Measurements from ENCODE around the gene AGMO. TPM values are rescaled to one million over a fixed set of nuclear protein-coding genes. Genes with fewer than 3 reads are reported as not detected.

Gene AGMO
- total and polyA plus RNA-seq, 12 donors = 0.12 to 0.70 (median 0.40) TPM

DNA sequence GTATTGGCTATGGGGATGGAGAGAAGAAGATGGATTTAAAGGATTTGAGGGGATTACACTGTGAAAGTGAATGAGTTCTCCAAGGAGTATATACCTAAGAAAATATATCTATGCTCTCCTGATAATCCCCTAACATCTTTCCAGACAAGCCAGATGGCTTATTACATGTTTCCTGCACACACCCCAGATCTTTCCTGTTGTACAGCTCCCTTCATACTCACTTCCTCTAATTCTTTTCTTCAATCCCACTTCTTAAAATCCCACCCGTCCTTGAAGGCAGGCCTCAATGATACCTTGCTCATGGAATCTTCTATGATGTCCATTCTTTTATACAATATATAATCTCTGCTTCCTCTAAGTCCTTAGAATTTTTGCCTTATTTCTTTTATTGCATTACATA lies 342.1 kb downstream of the AGMO start:
- Histone ChIP-seq H3K4me1 (no peaks in the 10 kb centered on the region), H3K9me3 (peaks cover 0 to 7% (median 0%) of the 10 kb centered on the region in 11 donors), H3K27me3 (no peaks in the 10 kb centered on the region), H3K27ac (no peak overlapping the region), H3K36me3 (no peaks in the 10 kb centered on the region), H3K4me3 (no peak overlapping the region)
- 45 to 67% methylated on average over 1 of the region's 1 CpG for WGBS, 2 donors
- ATAC-seq = no peak
- intact Hi-C loops (cut with DNase I) = no loop called here
- TF ChIP-seq CTCF (IDR thresholded peaks at IDR 0.05) = no peak
- DNase-seq = no peak

- Histone ChIP-seq H3K27ac (no peak overlapping the region), H3K27me3 (no peaks in the 10 kb centered on the region), H3K36me3 (no peaks in the 10 kb centered on the region), H3K4me1 (no peaks in the 10 kb centered on the region), H3K4me3 (no peak overlapping the region), H3K9me3 (no peaks in the 10 kb centered on the region)
- no peak for TF ChIP-seq CTCF (IDR thresholded peaks at IDR 0.05)
- intact Hi-C loops (cut with DNase I) = no loop called here
- ATAC-seq (no peak), DNase-seq (no peak)
- WGBS, 2 donors = 43% methylated on average over 1 of the region's 1 CpG
Measured at GRCh38 chr7:15218261-15218660, 343.6 kb downstream of the AGMO start.

GRCh38 chr7:15215616-15216015 lies 346.2 kb downstream of the AGMO start:
- H3K4me3 ChIP-seq = no peak overlapping the region
- WGBS, 2 donors = 96 to 97% methylated on average over 4 of the region's 4 CpGs
- H3K9me3 ChIP-seq = no peaks in the 10 kb centered on the region
- no peaks in the 10 kb centered on the region for H3K27me3 ChIP-seq
- TF ChIP-seq CTCF (IDR thresholded peaks at IDR 0.05) = no peak
- H3K36me3 ChIP-seq = no peaks in the 10 kb centered on the region
- H3K27ac ChIP-seq = no peak overlapping the region
- H3K4me1 ChIP-seq = no peaks in the 10 kb centered on the region
- ATAC-seq (no peak), DNase-seq (no peak)
- intact Hi-C loops (cut with DNase I) = no loop called here

DNA sequence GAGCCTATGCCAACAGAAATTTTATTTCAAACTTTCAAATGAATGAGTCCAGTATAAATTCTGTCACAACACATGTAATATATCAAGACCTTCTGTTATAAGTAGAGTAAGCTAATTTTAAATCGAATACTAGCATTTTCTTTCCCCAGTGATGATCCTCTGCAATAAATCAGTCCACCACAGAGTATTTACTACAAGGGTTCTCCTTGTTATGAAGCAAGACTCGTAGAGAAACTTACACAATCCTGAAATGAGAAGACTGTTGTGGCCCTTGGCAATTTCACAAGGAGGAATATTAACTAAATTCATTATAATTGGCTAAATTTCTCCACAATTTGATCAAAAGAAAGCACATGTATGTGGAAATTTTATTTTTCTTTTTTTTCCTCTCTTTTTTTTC lies 346.8 kb downstream of the AGMO start:
- TF ChIP-seq CTCF (IDR thresholded peaks at IDR 0.05) = no peak
- intact Hi-C loops (cut with DNase I) = no loop called here
- Histone ChIP-seq H3K4me1 (no peaks in the 10 kb centered on the region), H3K4me3 (no peak overlapping the region), H3K9me3 (no peaks in the 10 kb centered on the region), H3K36me3 (no peaks in the 10 kb centered on the region), H3K27ac (no peak overlapping the region), H3K27me3 (no peaks in the 10 kb centered on the region)
- no peak for ATAC-seq
- WGBS, 2 donors = 76 to 79% methylated on average over 2 of the region's 2 CpGs
- no peak for DNase-seq

GRCh38 chr7:15213093-15213492 lies 348.7 kb downstream of the AGMO start:
- Histone ChIP-seq H3K36me3 (no peaks in the 10 kb centered on the region), H3K27me3 (no peaks in the 10 kb centered on the region), H3K4me1 (no peaks in the 10 kb centered on the region), H3K9me3 (no peaks in the 10 kb centered on the region), H3K27ac (no peak overlapping the region), H3K4me3 (no peak overlapping the region)
- 87 to 95% methylated on average over 2 of the region's 2 CpGs for WGBS, 2 donors
- intact Hi-C loops (cut with DNase I) = no loop called here
- no peak for TF ChIP-seq CTCF (IDR thresholded peaks at IDR 0.05)
- DNase-seq (no peak), ATAC-seq (no peak)

All from heart right ventricle (tissue), 16 donors.